PC-9 (cell line): ENCODE data around the gene CRIP2. TPM values are rescaled to one million over a fixed set of nuclear protein-coding genes. Genes with fewer than 3 reads are reported as not detected.

Experiments
- BruUV-seq: library from RNA; stranded (reverse); fragments of 400-500 nt; replicated peaks from 2 replicates; lab custom pipeline; 2021; lab: Mats Ljungman, UMichigan
- CTCF ChIA-PET: fragments of 300-600 bp; sonication (Branson Sonifier 250); formaldehyde crosslinking; loops from one replicate; lab custom pipeline; 2022; ENCODE audit warnings: antibody characterized with exemption; lab: Charles Lee
- POLR2A ChIA-PET: fragments of 300-600 bp; sonication (Branson Sonifier 250); formaldehyde crosslinking; loops from one replicate; lab custom pipeline; 2022; ENCODE audit warnings: antibody characterized with exemption; ENCODE audit not compliant: unreplicated experiment; lab: Charles Lee
- DNase-seq, 2 experiments: peaks; one replicate each; pipeline versions ENCODE4 v3.0.0 to v3.0.0-alpha.2; 2015 to 2022; ENCODE audit warnings: mixed read lengths in 1 of 2
- H2AFZ ChIP-seq: fragments of 200-600 bp; sonication (generic); 2 replicates; pipeline ENCODE4 v1.8.1; 2017; ENCODE audit warnings: antibody characterized with exemption
- H3F3A ChIP-seq: fragments of 200-600 bp; sonication (generic); 2 replicates; pipeline ENCODE4 v1.8.1; 2017; ENCODE audit warnings: antibody characterized with exemption, mild to moderate bottlenecking, low read depth; ENCODE audit not compliant: insufficient read depth
- H3K27ac ChIP-seq: fragments of 200-600 bp; sonication (generic); 2 replicates; pipeline ENCODE4 v1.6.1; 2016; ENCODE audit warnings: mixed run types
- H3K27me3 ChIP-seq: fragments of 200-600 bp; sonication (generic); 2 replicates; pipeline ENCODE4 v1.6.1; 2016; ENCODE audit warnings: low read depth, mixed run types; ENCODE audit not compliant: insufficient read depth
- H3K36me3 ChIP-seq: fragments of 200-600 bp; sonication (generic); 2 replicates; pipeline ENCODE4 v1.6.1; 2016; ENCODE audit warnings: low read depth, mixed run types
- H3K4me1 ChIP-seq: fragments of 200-600 bp; sonication (generic); replicated peaks from 2 replicates; pipeline ENCODE4 v1.6.1; 2016; ENCODE audit warnings: mixed run types; ENCODE audit not compliant: insufficient read depth
- H3K4me2 ChIP-seq: fragments of 200-600 bp; sonication (generic); 2 replicates; pipeline ENCODE4 v1.6.1; 2017; ENCODE audit warnings: mixed run types
- H3K4me3 ChIP-seq: fragments of 200-600 bp; sonication (generic); 2 replicates; pipeline ENCODE4 v1.6.1; 2016; ENCODE audit warnings: mixed run types
- H3K79me2 ChIP-seq: fragments of 200-600 bp; sonication (generic); 2 replicates; pipeline ENCODE4 v1.6.1; 2017; ENCODE audit warnings: low read depth, mixed run types
- H3K9me2 ChIP-seq: fragments of 200-600 bp; sonication (generic); 2 replicates; pipeline ENCODE4 v1.8.1; 2017; ENCODE audit warnings: mild to moderate bottlenecking; ENCODE audit not compliant: insufficient read depth
- H3K9me3 ChIP-seq: fragments of 200-600 bp; sonication (generic); 2 replicates; pipeline ENCODE4 v1.8.1; 2016; ENCODE audit warnings: low read depth; ENCODE audit not compliant: insufficient read depth
- H4K20me1 ChIP-seq: fragments of 200-600 bp; sonication (generic); 2 replicates; pipeline ENCODE4 v1.8.1; 2017; ENCODE audit not compliant: insufficient read depth
- EZH2 ChIP-seq: fragments of 200-600 bp; sonication (generic); IDR thresholded peaks from 2 replicates; pipeline ENCODE4 v1.8.0; 2017; ENCODE audit warnings: antibody characterized with exemption, low read depth
- intact Hi-C: fragments of 100-400 bp; cut with micrococcal nuclease; formaldehyde crosslinking; loops from one replicate; pipeline ENCODE4 v1.10.0; 2022; ENCODE audit not compliant: unreplicated experiment
- total RNA-seq: library from RNA; stranded (reverse); gene quantifications from 2 replicates; pipeline ENCODE4 v1.2.3, GENCODE V29; 2021
- TF ChIP-seq, protein P1 (sequence below): fragments of 200-600 bp; sonication (generic); conservative IDR thresholded peaks from 2 replicates; pipeline ENCODE4 v1.6.1; 2017; ENCODE audit warnings: mixed run types, antibody characterized with exemption, mild to moderate bottlenecking, moderate library complexity

The CRIP2 gene
- total RNA-seq, 1 experiment from 2014 or later, result 50.2 TPM

DNA sequence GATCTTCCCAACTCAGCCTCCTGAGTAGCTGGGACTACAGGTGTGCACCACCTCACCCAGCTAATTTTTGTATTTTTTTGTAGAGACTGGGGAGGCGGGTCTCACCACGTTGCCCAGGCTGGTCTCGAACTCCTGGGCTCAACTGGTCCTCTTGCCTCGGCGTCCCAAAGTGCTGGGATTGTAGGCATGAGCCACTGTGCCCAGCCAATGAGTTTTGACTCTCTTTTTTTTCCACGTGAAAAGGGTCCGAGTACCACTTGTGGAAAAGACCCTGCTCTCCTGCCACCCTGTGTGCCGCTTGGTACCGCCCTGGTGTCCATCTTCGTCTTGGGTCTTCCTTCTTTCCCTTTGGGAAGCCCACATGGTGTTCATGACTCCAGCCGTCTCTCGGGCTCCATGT is 34.0 kb downstream of the CRIP2 start:
- POLR2A ChIA-PET, result no interaction called here
- no TSS peak for BruUV-seq

DNA sequence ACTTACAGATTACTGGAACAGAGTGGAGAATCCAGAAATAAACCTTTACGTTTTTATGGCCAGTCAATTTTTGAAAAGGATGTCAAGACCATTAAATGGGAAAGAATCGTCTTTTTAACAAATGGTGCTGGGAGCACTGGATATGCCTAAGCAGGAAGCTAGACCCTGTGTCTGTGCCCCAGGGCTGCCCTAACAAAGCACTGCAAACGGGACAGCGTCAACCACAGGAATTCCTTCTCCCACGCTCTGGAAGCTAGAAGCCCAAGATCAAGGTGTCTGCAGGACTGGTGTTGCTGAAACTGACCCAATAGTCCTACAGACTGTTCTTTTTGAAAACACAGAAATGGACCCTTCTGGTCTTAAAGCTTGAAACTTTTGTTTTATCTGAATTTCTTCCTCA is 42.5 kb downstream of the CRIP2 start:
- peaks cover 2% of the 10 kb centered on the region; the same call in 1 of the 2 replicates for H3F3A ChIP-seq
- H3K9me2 ChIP-seq, result no peaks in the 10 kb centered on the region
- H2AFZ ChIP-seq, result no peak overlapping the region
- 0 out of 2 replicates have a peak, but pooled peaks cover 4% of the 10 kb centered on the region for H3K9me3 ChIP-seq
- H3K27ac ChIP-seq, result no peak overlapping the region
- no peaks in the 10 kb centered on the region for H3K36me3 ChIP-seq
- ChIA-PET CTCF (no interaction called here), POLR2A (no interaction called here)
- no peaks in the 10 kb centered on the region for H3K79me2 ChIP-seq
- no peaks in the 10 kb centered on the region for H4K20me1 ChIP-seq
- BruUV-seq, result no TSS peak
- no peak for TF ChIP-seq EZH2
- H3K4me1 ChIP-seq, result peaks cover under 1% of the 10 kb centered on the region; the same call in 1 of the 2 replicates
- DNase-seq, result no peak
- H3K4me3 ChIP-seq, result no peak overlapping the region
- H3K4me2 ChIP-seq, result no peak overlapping the region
- intact Hi-C loops, result no loop called here
- peaks cover 49% of the 10 kb centered on the region for H3K27me3 ChIP-seq

More for the DNA sequence above, 34.0 kb downstream of the CRIP2 start:
- intact Hi-C loops, result no loop called here
- no peaks in the 10 kb centered on the region for H3K9me2 ChIP-seq
- H3K27me3 ChIP-seq, result peaks cover 56% of the 10 kb centered on the region
- H3K4me2 ChIP-seq, result no peak overlapping the region
- peaks cover 13% of the 10 kb centered on the region for H3K4me1 ChIP-seq
- CTCF ChIA-PET, result no interaction called here
- no peaks in the 10 kb centered on the region for H3K36me3 ChIP-seq
- no peaks in the 10 kb centered on the region for H3K79me2 ChIP-seq
- TF ChIP-seq, protein P1, sequence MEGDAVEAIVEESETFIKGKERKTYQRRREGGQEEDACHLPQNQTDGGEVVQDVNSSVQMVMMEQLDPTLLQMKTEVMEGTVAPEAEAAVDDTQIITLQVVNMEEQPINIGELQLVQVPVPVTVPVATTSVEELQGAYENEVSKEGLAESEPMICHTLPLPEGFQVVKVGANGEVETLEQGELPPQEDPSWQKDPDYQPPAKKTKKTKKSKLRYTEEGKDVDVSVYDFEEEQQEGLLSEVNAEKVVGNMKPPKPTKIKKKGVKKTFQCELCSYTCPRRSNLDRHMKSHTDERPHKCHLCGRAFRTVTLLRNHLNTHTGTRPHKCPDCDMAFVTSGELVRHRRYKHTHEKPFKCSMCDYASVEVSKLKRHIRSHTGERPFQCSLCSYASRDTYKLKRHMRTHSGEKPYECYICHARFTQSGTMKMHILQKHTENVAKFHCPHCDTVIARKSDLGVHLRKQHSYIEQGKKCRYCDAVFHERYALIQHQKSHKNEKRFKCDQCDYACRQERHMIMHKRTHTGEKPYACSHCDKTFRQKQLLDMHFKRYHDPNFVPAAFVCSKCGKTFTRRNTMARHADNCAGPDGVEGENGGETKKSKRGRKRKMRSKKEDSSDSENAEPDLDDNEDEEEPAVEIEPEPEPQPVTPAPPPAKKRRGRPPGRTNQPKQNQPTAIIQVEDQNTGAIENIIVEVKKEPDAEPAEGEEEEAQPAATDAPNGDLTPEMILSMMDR, result no peak
- DNase-seq, result no peak
- H3K4me3 ChIP-seq, result no peak overlapping the region
- no peaks in the 10 kb centered on the region for H4K20me1 ChIP-seq
- H3F3A ChIP-seq, result peaks cover 12% of the 10 kb centered on the region; the same call in 1 of the 2 replicates
- H3K9me3 ChIP-seq, result no peaks in the 10 kb centered on the region
- no peak overlapping the region for H3K27ac ChIP-seq
- H2AFZ ChIP-seq, result no peak overlapping the region

DNA sequence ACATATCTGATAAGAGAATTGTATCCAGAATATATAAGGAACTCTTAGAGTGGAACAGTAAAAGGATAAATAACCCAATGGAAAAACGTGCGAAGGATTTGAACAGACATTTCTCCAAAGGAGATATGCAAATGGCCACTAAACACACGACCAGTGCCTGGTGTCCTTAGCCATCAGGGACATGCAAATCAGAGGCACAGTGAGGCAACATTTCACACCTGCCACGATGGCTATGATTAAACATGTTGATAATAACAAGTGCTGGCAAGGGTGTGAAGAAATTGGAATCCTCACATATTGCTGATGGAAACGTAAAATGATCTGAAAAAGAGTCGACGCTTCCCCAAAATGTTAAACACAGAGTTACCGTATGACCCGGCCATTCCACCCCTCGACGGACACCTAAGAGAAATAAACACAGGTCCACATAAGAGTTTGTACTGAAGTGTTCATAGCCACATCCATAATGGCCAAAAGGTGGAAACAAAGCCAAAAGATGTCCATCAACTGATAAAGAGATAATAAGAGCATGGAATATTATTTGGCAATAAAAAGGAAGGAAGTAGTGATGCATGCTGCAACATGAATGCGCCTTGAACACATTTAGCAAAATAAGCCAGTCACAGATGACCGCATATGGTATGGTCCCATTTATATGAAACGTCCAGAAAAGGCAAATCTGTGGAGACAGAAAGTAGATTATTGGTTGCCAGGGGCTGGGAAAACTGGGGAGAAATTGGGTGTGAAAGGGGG is 45.5 kb downstream of the CRIP2 start:
- H2AFZ ChIP-seq, result no peak overlapping the region
- DNase-seq, result no peak
- H3K27me3 ChIP-seq, result peaks cover 44% of the 10 kb centered on the region
- H3K9me3 ChIP-seq, result 0 out of 2 replicates have a peak, but pooled peaks cover 4% of the 10 kb centered on the region
- H3K9me2 ChIP-seq, result no peaks in the 10 kb centered on the region
- peaks cover 6% of the 10 kb centered on the region; the same call in 1 of the 2 replicates for H3F3A ChIP-seq
- no peak overlapping the region for H3K4me3 ChIP-seq
- BruUV-seq, result no TSS peak
- ChIA-PET CTCF (no interaction called here), POLR2A (no interaction called here)
- no peak overlapping the region for H3K4me2 ChIP-seq
- no peak overlapping the region for H3K27ac ChIP-seq
- intact Hi-C loops, result no loop called here
- no peaks in the 10 kb centered on the region for H3K36me3 ChIP-seq
- H4K20me1 ChIP-seq, result no peaks in the 10 kb centered on the region
- TF ChIP-seq, protein P1, result no peak
- no peak for TF ChIP-seq EZH2
- no peaks in the 10 kb centered on the region for H3K79me2 ChIP-seq
- H3K4me1 ChIP-seq, result no peaks in the 10 kb centered on the region
